ENCODE measurements around the gene GRIP2. TPM values are rescaled to one million over a fixed set of nuclear protein-coding genes. Genes with fewer than 3 reads are reported as not detected.

Gene GRIP2
- total and polyA plus RNA-seq, 9 of the 15 experiments (the other 6 are each of a cell fraction or from before 2014, with no cell fraction given), result 0.01 TPM; not detected in 7

DNA sequence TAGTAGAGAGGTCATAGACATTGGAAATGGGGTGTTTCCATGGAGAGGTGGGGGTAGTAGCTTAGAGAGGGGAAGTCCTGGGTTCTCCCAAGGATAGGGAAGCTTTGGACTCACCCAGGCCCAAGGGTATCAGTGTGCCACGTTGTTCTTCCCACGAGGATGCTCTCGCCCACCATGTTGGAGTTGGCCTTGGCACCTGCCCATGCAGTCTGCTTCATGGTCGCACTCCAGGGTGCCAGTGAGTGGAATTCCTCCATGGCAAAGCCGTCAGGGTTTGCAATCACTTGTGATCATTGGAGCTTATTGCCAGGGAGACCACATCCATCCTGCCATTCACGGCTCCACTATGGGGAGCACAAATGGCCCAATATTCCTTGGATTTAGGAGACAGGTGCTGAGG, 60.6 kb downstream of the GRIP2 start (continued):
- TF ChIP-seq, protein P1, sequence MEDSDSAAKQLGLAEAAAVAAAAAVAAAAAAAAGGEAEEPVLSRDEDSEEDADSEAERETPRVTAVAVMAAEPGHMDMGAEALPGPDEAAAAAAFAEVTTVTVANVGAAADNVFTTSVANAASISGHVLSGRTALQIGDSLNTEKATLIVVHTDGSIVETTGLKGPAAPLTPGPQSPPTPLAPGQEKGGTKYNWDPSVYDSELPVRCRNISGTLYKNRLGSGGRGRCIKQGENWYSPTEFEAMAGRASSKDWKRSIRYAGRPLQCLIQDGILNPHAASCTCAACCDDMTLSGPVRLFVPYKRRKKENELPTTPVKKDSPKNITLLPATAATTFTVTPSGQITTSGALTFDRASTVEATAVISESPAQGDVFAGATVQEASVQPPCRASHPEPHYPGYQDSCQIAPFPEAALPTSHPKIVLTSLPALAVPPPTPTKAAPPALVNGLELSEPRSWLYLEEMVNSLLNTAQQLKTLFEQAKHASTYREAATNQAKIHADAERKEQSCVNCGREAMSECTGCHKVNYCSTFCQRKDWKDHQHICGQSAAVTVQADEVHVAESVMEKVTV (CRISPR knock-in tag; IDR thresholded peaks at IDR 0.05), result no peak

DNA sequence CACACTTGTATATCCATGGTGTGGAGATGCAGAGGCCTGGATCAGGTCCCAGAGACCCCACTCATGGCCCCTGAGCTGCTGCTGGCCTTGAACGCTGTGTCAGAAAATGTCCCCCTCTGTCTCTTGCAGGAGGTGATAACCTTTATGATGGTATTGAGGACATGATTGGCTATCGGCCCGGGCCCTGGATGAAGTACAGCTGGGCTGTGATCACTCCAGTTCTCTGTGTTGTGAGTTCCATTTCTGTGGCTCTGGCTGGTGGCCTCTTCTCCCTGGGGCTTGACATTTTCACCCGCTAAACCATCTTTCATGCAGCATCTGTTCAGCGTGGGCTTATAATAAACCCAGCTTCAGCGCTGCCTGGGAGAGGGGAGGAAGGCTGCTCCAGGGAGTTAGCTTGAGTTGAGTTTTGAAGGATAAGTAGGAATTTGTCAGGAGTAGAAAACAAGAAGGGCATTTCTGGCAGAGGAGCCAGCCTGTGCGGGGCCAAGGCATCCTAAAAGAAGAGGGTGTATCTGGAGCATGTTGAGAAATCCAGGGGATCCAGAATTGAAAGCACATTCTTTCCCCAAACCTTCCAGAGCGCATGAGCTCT, 61.1 kb downstream of the GRIP2 start:
- no TSS peak for BruUV-seq (replicated peaks)
- 95% methylated on average over 8 of the region's 8 CpGs for WGBS (ENCODE audit: insufficient coverage, low coverage, missing lambda C conversion rate)

More for the DNA sequence above, 61.1 kb downstream of the GRIP2 start:
- no peaks in the 10 kb centered on the region for H3K9me3 ChIP-seq (replicated peaks; ENCODE audit: control insufficient read depth, insufficient read depth, low read depth, low read length)
- ChIA-PET CTCF (ENCODE audit: low intra/inter-chr PET ratio) (no interaction called here), POLR2A (interaction anchor here (0.5 to 0.6 kb wide), 2 partner anchors 25 to 271 kb away, joined by 3 read pairs; no protein-coding TSS in a partner anchor)
- FAIRE-seq (no peak), DNase-seq (ENCODE audit: extremely low read depth in 1 of 4, low spot score in 3 of 4) (no peak), ATAC-seq (no peak)
- no peak overlapping the region for H2AFZ ChIP-seq (ENCODE audit: low read depth, low read length)
- H3K9me1 ChIP-seq (ENCODE audit: control insufficient read depth, insufficient read depth, low read length), result no peaks in the 10 kb centered on the region
- H3K4me3 ChIP-seq, result no peak overlapping the region
- H3K4me2 ChIP-seq (ENCODE audit: insufficient read depth, low read length), result no peak overlapping the region
- H3K27me3 ChIP-seq (ENCODE audit: control insufficient read depth in 2 of 2, insufficient read depth in 2 of 2, low read length in 2 of 2), result no peaks in the 10 kb centered on the region
- 0 out of 2 replicates have a peak, but pooled peaks cover 2% of the 10 kb centered on the region for H4K20me1 ChIP-seq (replicated peaks; ENCODE audit: control insufficient read depth, insufficient read depth, low read length)
- TF ChIP-seq, protein P2, sequence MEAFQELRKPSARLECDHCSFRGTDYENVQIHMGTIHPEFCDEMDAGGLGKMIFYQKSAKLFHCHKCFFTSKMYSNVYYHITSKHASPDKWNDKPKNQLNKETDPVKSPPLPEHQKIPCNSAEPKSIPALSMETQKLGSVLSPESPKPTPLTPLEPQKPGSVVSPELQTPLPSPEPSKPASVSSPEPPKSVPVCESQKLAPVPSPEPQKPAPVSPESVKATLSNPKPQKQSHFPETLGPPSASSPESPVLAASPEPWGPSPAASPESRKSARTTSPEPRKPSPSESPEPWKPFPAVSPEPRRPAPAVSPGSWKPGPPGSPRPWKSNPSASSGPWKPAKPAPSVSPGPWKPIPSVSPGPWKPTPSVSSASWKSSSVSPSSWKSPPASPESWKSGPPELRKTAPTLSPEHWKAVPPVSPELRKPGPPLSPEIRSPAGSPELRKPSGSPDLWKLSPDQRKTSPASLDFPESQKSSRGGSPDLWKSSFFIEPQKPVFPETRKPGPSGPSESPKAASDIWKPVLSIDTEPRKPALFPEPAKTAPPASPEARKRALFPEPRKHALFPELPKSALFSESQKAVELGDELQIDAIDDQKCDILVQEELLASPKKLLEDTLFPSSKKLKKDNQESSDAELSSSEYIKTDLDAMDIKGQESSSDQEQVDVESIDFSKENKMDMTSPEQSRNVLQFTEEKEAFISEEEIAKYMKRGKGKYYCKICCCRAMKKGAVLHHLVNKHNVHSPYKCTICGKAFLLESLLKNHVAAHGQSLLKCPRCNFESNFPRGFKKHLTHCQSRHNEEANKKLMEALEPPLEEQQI (IDR thresholded peaks at IDR 0.05), result no peak
- TF ChIP-seq, protein P3, sequence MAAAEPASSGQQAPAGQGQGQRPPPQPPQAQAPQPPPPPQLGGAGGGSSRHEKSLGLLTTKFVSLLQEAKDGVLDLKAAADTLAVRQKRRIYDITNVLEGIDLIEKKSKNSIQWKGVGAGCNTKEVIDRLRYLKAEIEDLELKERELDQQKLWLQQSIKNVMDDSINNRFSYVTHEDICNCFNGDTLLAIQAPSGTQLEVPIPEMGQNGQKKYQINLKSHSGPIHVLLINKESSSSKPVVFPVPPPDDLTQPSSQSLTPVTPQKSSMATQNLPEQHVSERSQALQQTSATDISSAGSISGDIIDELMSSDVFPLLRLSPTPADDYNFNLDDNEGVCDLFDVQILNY (CRISPR knock-in tag; IDR thresholded peaks at IDR 0.05), result 0 out of 2 replicates have a peak, but pooled peaks have one; percentile 4
- intact Hi-C loops (cut with micrococcal nuclease) (no loop called here), in situ Hi-C loops (cut with MboI) (no loop called here)
- no peak overlapping the region for H3K9ac ChIP-seq (ENCODE audit: insufficient read depth in 1 of 2, low read depth in 2 of 2, low read length in 2 of 2)
- H3K79me2 ChIP-seq (ENCODE audit: control insufficient read depth, insufficient read depth, low read length), result no peaks in the 10 kb centered on the region
- H3K4me1 ChIP-seq (replicated peaks in 1 of 2; ENCODE audit: control insufficient read depth in 2 of 2, insufficient read depth in 2 of 2, low read length in 2 of 2), result peaks cover 0 to 8% of the 10 kb centered on the region in 2 experiments; a peak in 2 of 5 replicates
- H3K36me3 ChIP-seq (ENCODE audit: control insufficient read depth, insufficient read depth, low read length), result peaks cover 100% of the 10 kb centered on the region
- no peak overlapping the region for H3K27ac ChIP-seq (ENCODE audit: extremely low read depth, low read depth, low read length)

All from K562 (cell line).